H9 (cell line): Measurements from ENCODE around the gene NT5C3B. TPM values are rescaled to one million over a fixed set of nuclear protein-coding genes. Genes with fewer than 3 reads are reported as not detected.
A peak's percentile ranks its signal among the peaks of the same experiment; 100 is the strongest.

Source experiments
- DNase-seq: peaks from one replicate; pipeline ENCODE4 v3.0.0-alpha.2; 2017
- H2AFZ ChIP-seq: one replicate; pipeline ENCODE4 v1.6.1; 2013; ENCODE audit warnings: mild to moderate bottlenecking, low read length, control low read depth, moderate library complexity
- H2AK5ac ChIP-seq: 2 replicates; pipeline ENCODE4 v1.6.1; 2013; ENCODE audit warnings: low read length, control low read depth, mixed read lengths; ENCODE audit not compliant: insufficient read length
- H2BK120ac ChIP-seq: one replicate; pipeline ENCODE4 v1.6.1; 2013; ENCODE audit warnings: low read depth, mild to moderate bottlenecking, low read length, control low read depth, inconsistent platforms; ENCODE audit not compliant: poor library complexity, severe bottlenecking
- H2BK12ac ChIP-seq: 2 replicates; pipeline ENCODE4 v1.6.1; 2013; ENCODE audit warnings: low read length, control low read depth, mixed read lengths, low read depth; ENCODE audit not compliant: insufficient read length
- H2BK15ac ChIP-seq: 2 replicates; pipeline ENCODE4 v1.6.1; 2013; ENCODE audit warnings: low read depth, low read length, control low read depth
- H2BK20ac ChIP-seq: one replicate; pipeline ENCODE4 v1.6.1; 2013; ENCODE audit warnings: low read depth, mild to moderate bottlenecking, low read length, control low read depth, inconsistent platforms; ENCODE audit not compliant: poor library complexity, severe bottlenecking
- H2BK5ac ChIP-seq: 2 replicates; pipeline ENCODE4 v1.6.1; 2013; ENCODE audit warnings: low read length, control low read depth, mixed read lengths; ENCODE audit not compliant: insufficient read length
- H3K14ac ChIP-seq: 2 replicates; pipeline ENCODE4 v1.6.1; 2013; ENCODE audit warnings: low read length, control low read depth; ENCODE audit not compliant: insufficient read depth
- H3K18ac ChIP-seq: 2 replicates; pipeline ENCODE4 v1.6.1; 2013; ENCODE audit warnings: low read depth, mild to moderate bottlenecking, mixed read lengths, low read length, control low read depth; ENCODE audit not compliant: insufficient read length
- H3K23ac ChIP-seq: 2 replicates; pipeline ENCODE4 v1.6.1; 2013; ENCODE audit warnings: low read length, control low read depth, mixed read lengths, low read depth; ENCODE audit not compliant: insufficient read length
- H3K23me2 ChIP-seq: 2 replicates; pipeline ENCODE4 v1.6.1; 2013; ENCODE audit warnings: low read depth, mild to moderate bottlenecking, mixed read lengths, low read length, control low read depth; ENCODE audit not compliant: insufficient read length, poor library complexity, severe bottlenecking
- H3K27ac ChIP-seq: 2 replicates; pipeline ENCODE4 v1.5.1; 2013; ENCODE audit warnings: low read length, control low read depth, mixed read lengths, low read depth; ENCODE audit not compliant: insufficient read length
- H3K27me3 ChIP-seq: 2 replicates; pipeline ENCODE4 v1.6.1; 2013; ENCODE audit warnings: low read length, control low read depth, inconsistent platforms; ENCODE audit not compliant: insufficient read depth
- H3K4ac ChIP-seq: 2 replicates; pipeline ENCODE4 v1.6.1; 2013; ENCODE audit warnings: low read depth, mild to moderate bottlenecking, control low read depth, inconsistent platforms, low read length, moderate library complexity
- H3K4me1 ChIP-seq: 2 replicates; pipeline ENCODE4 v1.6.1; 2013; ENCODE audit warnings: low read length, control low read depth, inconsistent platforms; ENCODE audit not compliant: insufficient read depth
- H3K4me2 ChIP-seq: 2 replicates; pipeline ENCODE4 v1.6.1; 2013; ENCODE audit warnings: low read length, control low read depth, mixed read lengths; ENCODE audit not compliant: insufficient read length, insufficient read depth
- H3K56ac ChIP-seq: 2 replicates; pipeline ENCODE4 v1.6.1; 2013; ENCODE audit warnings: low read depth, mild to moderate bottlenecking, mixed read lengths, low read length, control low read depth; ENCODE audit not compliant: insufficient read length
- H3K79me1 ChIP-seq: 2 replicates; pipeline ENCODE4 v1.6.1; 2013; ENCODE audit warnings: low read depth, mild to moderate bottlenecking, moderate library complexity, low read length, control low read depth, inconsistent platforms; ENCODE audit not compliant: insufficient read depth, poor library complexity, severe bottlenecking
- H3K79me2 ChIP-seq: 2 replicates; pipeline ENCODE4 v1.6.1; 2013; ENCODE audit warnings: low read length, control low read depth, inconsistent platforms; ENCODE audit not compliant: insufficient read depth
- H3K9ac ChIP-seq: 2 replicates; pipeline ENCODE4 v1.6.1; 2013; ENCODE audit warnings: low read length, control low read depth, mixed read lengths; ENCODE audit not compliant: insufficient read length; ENCODE audit errors: extremely low read depth
- H3K9me3 ChIP-seq: one replicate; pipeline ENCODE4 v1.6.1; 2013; ENCODE audit warnings: low read depth, low read length, inconsistent platforms; ENCODE audit not compliant: control insufficient read depth
- H3T11ph ChIP-seq: one replicate; pipeline ENCODE4 v1.6.1; 2013; ENCODE audit warnings: mild to moderate bottlenecking, low read length, control low read depth, inconsistent platforms
- H4K20me1 ChIP-seq: one replicate; pipeline ENCODE4 v1.6.1; 2013; ENCODE audit not compliant: control insufficient read depth, insufficient read length, insufficient read depth
- H4K5ac ChIP-seq: 2 replicates; pipeline ENCODE4 v1.6.1; 2013; ENCODE audit warnings: low read depth, mild to moderate bottlenecking, mixed read lengths, low read length, control low read depth; ENCODE audit not compliant: insufficient read length
- H4K8ac ChIP-seq: replicated peaks from 2 replicates; pipeline ENCODE4 v1.6.1; 2013; ENCODE audit warnings: low read length, control low read depth, mixed read lengths, low read depth; ENCODE audit not compliant: insufficient read length
- H4K91ac ChIP-seq: 2 replicates; pipeline ENCODE4 v1.6.1; 2013; ENCODE audit warnings: low read depth, mild to moderate bottlenecking, moderate library complexity, mixed read lengths, low read length, control low read depth; ENCODE audit not compliant: insufficient read length
- H3K27ac Mint-ChIP-seq, 3 experiments: 2 replicates in 2 of 3; 3 replicates in 1 of 3; pipeline ENCODE4 v1.8.0; 2020 to 2021; ENCODE audit warnings: mixed read lengths in 3 of 3, mild to moderate bottlenecking in 1 of 3, moderate library complexity in 1 of 3
- H3K27me3 Mint-ChIP-seq: 2 replicates; pipeline ENCODE4 v1.8.0; 2021; ENCODE audit warnings: low read depth, mild to moderate bottlenecking, moderate library complexity, mixed read lengths
- H3K36me3 Mint-ChIP-seq, 3 experiments: 2 replicates in 2 of 3; 3 replicates in 1 of 3; pipeline ENCODE4 v1.8.0; 2020 to 2021; ENCODE audit warnings: low read depth in 3 of 3, mixed read lengths in 3 of 3; ENCODE audit not compliant: insufficient read depth in 1 of 3
- H3K4me1 Mint-ChIP-seq, 2 experiments: 2 replicates each; pipeline ENCODE4 v1.8.0; 2020; ENCODE audit warnings: mixed read lengths in 2 of 2
- H3K4me3 Mint-ChIP-seq, 2 experiments: 2 replicates in 1 of 2; 3 replicates in 1 of 2; pipeline ENCODE4 v1.8.0; 2020 to 2021; ENCODE audit warnings: mild to moderate bottlenecking in 2 of 2, mixed read lengths in 2 of 2, moderate library complexity in 1 of 2
- H3K9me3 Mint-ChIP-seq, 2 experiments: 2 replicates in 1 of 2; 3 replicates in 1 of 2; pipeline ENCODE4 v1.8.0; 2020; ENCODE audit warnings: mild to moderate bottlenecking in 2 of 2, mixed read lengths in 2 of 2, moderate library complexity in 1 of 2
- CTCF ChIP-seq: fragments of 200-600 bp; sonication (generic); conservative IDR thresholded peaks from 3 replicates; pipeline ENCODE4 v1.8.0; 2021; ENCODE audit warnings: antibody characterized with exemption, mild to moderate bottlenecking
- WGBS: extraction: QIAGEN DNeasy Blood & Tissue Kit; methylation state at CpG from one replicate; pipeline ENCODE4 v1.1.7; 2013; ENCODE audit warnings: missing lambda C conversion rate, low lambda C conversion rate, mixed read lengths; ENCODE audit not compliant: insufficient read length; ENCODE audit errors: extremely low coverage; 5-methylcytosine and 5-hydroxymethylcytosine counted together
- total RNA-seq: library from RNA; stranded (reverse); gene quantifications from 2 replicates; pipeline ENCODE4 v1.2.1, GENCODE V29; 2021

NT5C3B gene
- total RNA-seq, 1 experiment from 2014 or later = 76.1 TPM

GRCh38 chr17:41873559-41874292 is 37.7 kb upstream of the NT5C3B start:
- WGBS = no CpG with 5 or more reads among the region's 10 CpGs
- Histone ChIP-seq H4K8ac (no peak overlapping the region), H2BK20ac (no peak overlapping the region), H2AFZ (no peak overlapping the region), H3K4me1 (no peaks in the 10 kb centered on the region), H3K14ac (no peak overlapping the region), H3K23ac (no peak overlapping the region), H3K27ac (no peak overlapping the region), H3K9ac (no peak overlapping the region), H4K91ac (no peak overlapping the region), H2BK5ac (no peak overlapping the region), H2BK120ac (no peak overlapping the region), H3K23me2 (no peaks in the 10 kb centered on the region), H3K4ac (no peak overlapping the region), H3T11ph (no peak overlapping the region), H3K9me3 (no peaks in the 10 kb centered on the region), H3K18ac (no peak overlapping the region), H4K20me1 (no peaks in the 10 kb centered on the region), H3K4me2 (no peak overlapping the region), H3K27me3 (no peaks in the 10 kb centered on the region), H2AK5ac (no peak overlapping the region), H4K5ac (no peak overlapping the region), H3K56ac (no peak overlapping the region), H2BK12ac (no peak overlapping the region), H3K79me2 (no peaks in the 10 kb centered on the region), H2BK15ac (no peak overlapping the region), H3K79me1 (no peaks in the 10 kb centered on the region)
- Mint-ChIP-seq H3K4me1 (no peaks in the 10 kb centered on the region), H3K36me3 (peaks cover 79 to 97% (median 93%) of the 10 kb centered on the region in 3 experiments), H3K4me3 (no peak overlapping the region), H3K27me3 (no peaks in the 10 kb centered on the region), H3K27ac (peak overlapping the region in 1 of 3 experiments; percentile 70; a peak in 1 of 7 replicates), H3K9me3 (peaks cover 0 to 9% of the 10 kb centered on the region in 2 experiments; a peak in 2 of 5 replicates)
- DNase-seq = no peak
- TF ChIP-seq CTCF = no peak
